Osteoblast (primary cell): ENCODE data around the gene CPNE8. TPM values are rescaled to one million over a fixed set of nuclear protein-coding genes. Genes with fewer than 3 reads are reported as not detected.

Source experiments
- DNase-seq: peaks from one replicate; pipeline ENCODE4 v3.0.0; 2011; ENCODE audit warnings: low spot score, mixed read lengths; ENCODE audit not compliant: insufficient read length; ENCODE audit errors: missing footprints
- H2AFZ ChIP-seq: 2 replicates; pipeline ENCODE4 v1.6.0; 2011; ENCODE audit warnings: mild to moderate bottlenecking, low read length
- H3K27ac ChIP-seq: 2 replicates; pipeline ENCODE4 v1.5.1; 2011; ENCODE audit warnings: mild to moderate bottlenecking, low read depth, low read length, moderate library complexity
- H3K27me3 ChIP-seq: 2 replicates; pipeline ENCODE4 v1.6.0; 2012; ENCODE audit warnings: mild to moderate bottlenecking, control low read depth, inconsistent platforms, low read length, moderate library complexity; ENCODE audit not compliant: insufficient read depth
- H3K36me3 ChIP-seq: 2 replicates; pipeline ENCODE4 v1.5.1; 2011; ENCODE audit warnings: mild to moderate bottlenecking, low read length, control low read depth, moderate library complexity; ENCODE audit not compliant: insufficient read depth
- H3K4me1 ChIP-seq: 2 replicates; pipeline ENCODE4 v1.5.1; 2011; ENCODE audit warnings: mild to moderate bottlenecking, low read length, control low read depth, moderate library complexity; ENCODE audit not compliant: insufficient read depth
- H3K4me2 ChIP-seq: 2 replicates; pipeline ENCODE4 v1.6.0; 2011; ENCODE audit warnings: mild to moderate bottlenecking, low read length; ENCODE audit not compliant: insufficient read depth
- H3K4me3 ChIP-seq: fragments of 200-600 bp; sonication (generic); 3 replicates; pipeline ENCODE4 v1.5.1; 2012; ENCODE audit warnings: mild to moderate bottlenecking, low read length, inconsistent platforms; ENCODE audit not compliant: insufficient read depth
- H3K79me2 ChIP-seq: 2 replicates; pipeline ENCODE4 v1.6.0; 2012; ENCODE audit warnings: mild to moderate bottlenecking, low read length, control low read depth, inconsistent platforms; ENCODE audit not compliant: insufficient read depth
- H3K9me3 ChIP-seq: 2 replicates; pipeline ENCODE4 v1.5.1; 2011; ENCODE audit warnings: low read depth, low read length, control low read depth
- H4K20me1 ChIP-seq: 2 replicates; pipeline ENCODE4 v1.6.0; 2012; ENCODE audit warnings: mild to moderate bottlenecking, low read length, control low read depth; ENCODE audit not compliant: insufficient read depth
- CTCF ChIP-seq: IDR thresholded peaks from 2 replicates; pipeline ENCODE4 v1.5.1; 2011; ENCODE audit warnings: mild to moderate bottlenecking, low read depth, low read length, moderate library complexity; ENCODE audit errors: extremely low read depth
- total RNA-seq: library from RNA; depleted of rRNA; stranded (reverse); fragments of >200 nt; gene quantifications from 2 replicates; pipeline ENCODE4 v1.2.3, GENCODE V29; 2012

Gene CPNE8
- total RNA-seq, 1 donor: 20.6 TPM

GRCh38 chr12:38875586-38876228 lies 29.7 kb downstream of the CPNE8 start:
- Histone ChIP-seq H3K79me2 (peaks cover 12% of the 10 kb centered on the region), H3K36me3 (no peaks in the 10 kb centered on the region), H4K20me1 (no peaks in the 10 kb centered on the region), H3K4me2 (no peak overlapping the region), H3K27ac (peak overlapping the region; percentile 32), H3K9me3 (no peaks in the 10 kb centered on the region), H2AFZ (no peak overlapping the region), H3K4me3 (no peak overlapping the region), H3K27me3 (no peaks in the 10 kb centered on the region), H3K4me1 (peaks cover 3% of the 10 kb centered on the region)
- no peak for TF ChIP-seq CTCF
- DNase-seq: no peak

- peaks cover 3% of the 10 kb centered on the region for H3K4me1 ChIP-seq
- no peak overlapping the region for H3K4me3 ChIP-seq
- no peak for TF ChIP-seq CTCF
- H3K79me2 ChIP-seq: peaks cover 7% of the 10 kb centered on the region
- no peaks in the 10 kb centered on the region for H3K9me3 ChIP-seq
- H4K20me1 ChIP-seq: no peaks in the 10 kb centered on the region
- no peaks in the 10 kb centered on the region for H3K27me3 ChIP-seq
- H2AFZ ChIP-seq: no peak overlapping the region
- H3K4me2 ChIP-seq: no peak overlapping the region
- H3K27ac ChIP-seq: no peak overlapping the region
- no peak for DNase-seq
- no peaks in the 10 kb centered on the region for H3K36me3 ChIP-seq
Measured at GRCh38 chr12:38872561-38872960, 32.8 kb downstream of the CPNE8 start.

- TF ChIP-seq CTCF: no peak
- Histone ChIP-seq H3K27me3 (no peaks in the 10 kb centered on the region), H3K79me2 (peaks cover 7% of the 10 kb centered on the region), H3K36me3 (no peaks in the 10 kb centered on the region), H2AFZ (no peak overlapping the region), H3K4me1 (peaks cover 3% of the 10 kb centered on the region), H4K20me1 (no peaks in the 10 kb centered on the region), H3K4me3 (no peak overlapping the region), H3K27ac (no peak overlapping the region), H3K4me2 (no peak overlapping the region), H3K9me3 (no peaks in the 10 kb centered on the region)
- DNase-seq: no peak
Measured at GRCh38 chr12:38872156-38872555, 33.2 kb downstream of the CPNE8 start.

GRCh38 chr12:38869036-38869435 lies 36.4 kb downstream of the CPNE8 start:
- H3K4me1 ChIP-seq: no peaks in the 10 kb centered on the region
- no peaks in the 10 kb centered on the region for H3K9me3 ChIP-seq
- DNase-seq: no peak
- H3K27ac ChIP-seq: no peak overlapping the region
- no peaks in the 10 kb centered on the region for H3K79me2 ChIP-seq
- no peak for TF ChIP-seq CTCF
- H4K20me1 ChIP-seq: no peaks in the 10 kb centered on the region
- H3K27me3 ChIP-seq: no peaks in the 10 kb centered on the region
- no peak overlapping the region for H3K4me3 ChIP-seq
- no peak overlapping the region for H2AFZ ChIP-seq
- no peaks in the 10 kb centered on the region for H3K36me3 ChIP-seq
- H3K4me2 ChIP-seq: no peak overlapping the region
